Kidney tubule cell (primary cell): Measurements from ENCODE around the gene SLK.

ENCODE experiments used
- DNase-seq: peaks from one replicate; pipeline ENCODE4 v3.0.0-alpha.2; 2018; ENCODE audit warnings: low spot score

Gene SLK

DNA sequence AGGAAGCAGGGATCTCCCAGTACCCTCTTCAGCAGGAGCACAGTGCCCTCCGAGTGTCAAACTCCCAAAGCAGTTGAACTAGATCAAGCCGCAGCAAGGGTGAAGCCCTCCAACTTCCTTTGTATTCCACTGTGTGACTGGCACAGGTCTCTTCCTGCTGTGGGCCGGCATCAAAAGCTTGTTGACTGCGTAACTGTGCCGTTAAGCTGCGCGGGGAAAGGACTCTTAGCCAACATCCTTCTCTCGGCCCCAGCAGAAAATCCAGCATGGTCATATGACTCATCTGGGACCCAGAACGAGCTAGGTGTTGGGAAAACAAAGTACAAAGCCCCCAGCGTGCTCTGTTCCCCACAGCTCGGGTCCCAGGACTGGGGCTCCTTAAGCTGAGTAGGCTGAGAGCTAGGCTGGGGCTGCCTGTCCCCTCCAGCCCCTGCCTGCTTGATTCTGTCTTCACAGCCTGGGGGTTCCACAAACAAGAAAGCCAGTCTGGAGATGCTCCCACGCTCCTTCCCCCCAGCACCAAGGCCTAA, 66.5 kb downstream of the SLK start:
- no peak for DNase-seq

DNA sequence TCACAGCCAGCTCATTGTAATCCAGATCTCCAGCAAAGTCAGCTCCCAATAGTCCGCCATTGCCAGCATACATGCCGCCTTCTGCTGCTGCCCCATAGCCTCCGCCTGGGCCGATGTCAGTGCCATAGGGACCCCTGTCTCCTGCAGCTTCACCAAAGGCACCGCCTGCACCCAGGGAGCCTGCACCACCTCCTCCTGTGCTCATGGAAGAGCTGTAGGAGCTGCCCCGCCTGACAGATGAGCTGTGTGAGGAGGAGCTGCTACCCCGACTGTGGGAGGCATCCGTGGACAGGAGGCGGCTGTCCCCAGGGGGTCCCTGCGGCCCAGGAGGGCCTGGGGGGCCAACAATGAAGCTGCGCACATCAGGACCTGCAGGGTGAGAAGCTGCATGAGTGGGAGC, 67.0 kb downstream of the SLK start:
- DNase-seq = no peak

DNA sequence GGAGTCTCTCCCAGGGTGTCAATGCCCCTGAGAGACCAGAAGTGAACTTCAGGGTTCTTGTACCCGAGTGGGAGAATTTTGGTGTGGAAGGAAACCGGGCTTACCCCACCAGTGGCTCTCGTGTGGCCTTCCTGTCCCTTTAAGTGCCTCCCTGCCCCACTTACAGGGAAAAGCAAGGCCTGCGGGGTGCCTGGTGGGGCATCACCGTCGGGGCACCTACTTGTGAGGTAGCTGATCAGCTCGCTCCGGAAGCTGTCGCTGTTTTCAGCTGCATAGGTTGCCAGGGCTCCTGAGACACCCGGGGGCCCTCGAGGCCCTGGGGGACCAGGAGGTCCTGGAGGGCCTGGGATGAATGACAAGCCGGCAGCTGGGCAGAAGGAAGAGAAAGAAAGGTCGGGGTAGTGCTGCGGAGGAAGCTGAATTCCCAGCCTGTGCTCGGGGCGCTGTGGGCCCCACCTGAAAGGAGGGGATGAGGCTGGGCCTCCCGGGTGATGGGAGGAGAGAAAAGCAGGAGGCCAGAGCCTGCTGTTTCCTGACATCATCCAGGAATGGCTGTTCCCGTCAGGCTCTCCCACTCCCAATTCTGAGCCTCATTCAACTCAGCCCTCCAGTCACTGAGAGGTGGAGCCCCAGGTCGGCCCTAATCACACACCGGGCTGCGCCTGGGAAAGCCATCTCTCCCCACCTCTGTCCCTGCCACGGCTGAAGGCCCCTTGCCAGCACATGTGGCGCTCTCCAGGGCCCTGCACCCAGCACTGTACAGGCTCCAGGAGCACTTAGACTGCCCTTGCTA, 67.7 kb downstream of the SLK start:
- DNase-seq = no peak

- no peak for DNase-seq
These were observed 68.5 kb downstream of the SLK start for GRCh38 chr10:104035194-104036068.

DNA sequence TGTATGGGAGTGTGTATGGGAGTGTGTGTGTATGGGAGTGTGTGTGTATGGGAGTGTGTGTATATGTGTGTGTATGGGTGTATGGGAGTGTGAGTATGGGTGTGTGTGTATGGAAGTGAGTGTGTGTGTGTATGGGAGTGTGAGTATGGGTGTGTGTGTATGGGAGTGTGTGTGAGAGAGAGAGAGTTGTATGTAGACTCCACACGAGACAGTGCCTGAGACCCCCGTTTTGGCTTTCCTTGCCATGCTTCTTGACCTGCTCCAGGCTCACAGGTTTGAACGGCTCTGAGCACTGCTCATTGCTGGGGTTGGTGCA, 69.1 kb downstream of the SLK start:
- DNase-seq = no peak

DNA sequence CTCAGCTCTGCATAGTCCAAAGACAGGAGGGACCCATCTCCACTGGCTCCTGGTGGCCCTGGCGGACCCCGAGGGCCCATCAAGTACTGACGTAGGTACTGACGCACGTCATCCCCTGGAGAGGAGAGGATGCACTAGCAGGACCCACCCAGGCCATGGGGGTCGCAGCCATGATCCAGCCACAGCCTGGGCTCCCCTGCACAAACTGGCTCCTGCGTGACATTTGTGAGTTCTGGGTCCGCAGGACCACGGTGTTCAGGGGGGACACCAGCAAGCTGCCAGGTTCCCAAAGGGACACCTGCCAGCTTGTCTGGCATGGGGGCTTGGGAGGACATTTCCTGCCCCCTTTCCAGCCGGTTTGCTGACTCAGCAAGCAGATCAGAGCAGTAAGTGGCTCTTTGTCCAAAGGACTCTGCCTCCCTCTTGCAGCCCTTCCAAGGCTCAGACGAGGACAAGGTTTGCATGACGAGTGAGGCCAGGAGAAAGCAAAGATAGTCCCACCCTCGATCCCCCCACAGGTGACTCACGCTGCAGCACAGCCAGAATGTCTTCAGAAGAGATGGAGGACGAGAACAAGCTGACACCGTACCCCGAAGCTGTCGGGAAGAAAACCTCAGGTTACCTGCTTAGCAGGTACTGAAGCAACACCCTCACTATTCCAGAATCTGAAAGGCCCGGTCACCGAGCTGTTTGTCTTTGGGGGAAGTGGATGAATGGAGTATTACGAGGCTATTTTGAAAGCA, 69.7 kb downstream of the SLK start:
- DNase-seq = no peak

DNA sequence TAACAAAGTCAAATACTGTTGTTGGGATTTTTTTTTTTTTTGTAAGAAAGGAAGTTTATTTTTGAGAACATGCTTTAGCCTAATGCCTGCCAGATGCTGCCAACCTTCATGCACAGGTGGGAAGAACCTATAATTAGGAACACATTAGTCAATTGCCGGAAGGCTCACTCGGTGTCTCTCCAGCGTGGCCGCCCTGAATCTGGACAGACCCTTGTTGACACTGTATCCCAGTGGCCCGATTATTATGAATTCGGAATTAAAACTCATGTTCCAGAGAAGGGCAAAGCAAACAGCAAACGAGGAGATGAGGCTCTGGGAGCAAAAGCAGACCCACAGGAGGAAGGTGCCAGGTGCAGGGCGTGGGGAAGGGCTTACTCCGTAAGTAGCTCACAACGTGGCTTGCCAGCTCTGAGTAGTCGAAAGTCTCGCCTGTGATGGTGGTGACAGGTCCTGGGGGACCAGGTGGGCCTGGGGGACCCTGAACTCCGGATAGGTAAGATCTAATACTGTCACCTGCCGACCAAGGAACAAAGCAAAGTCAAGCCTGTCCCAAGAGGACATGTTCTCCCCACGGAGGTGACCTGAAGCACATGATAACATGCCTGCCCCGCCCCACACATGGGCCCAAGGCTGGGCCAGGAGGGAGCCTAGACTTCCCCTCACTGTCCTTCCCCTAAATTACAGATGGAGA, 70.5 kb downstream of the SLK start:
- no peak for DNase-seq

GRCh38 chr10:104038537-104038936, 71.6 kb downstream of the SLK start:
- no peak for DNase-seq

DNA sequence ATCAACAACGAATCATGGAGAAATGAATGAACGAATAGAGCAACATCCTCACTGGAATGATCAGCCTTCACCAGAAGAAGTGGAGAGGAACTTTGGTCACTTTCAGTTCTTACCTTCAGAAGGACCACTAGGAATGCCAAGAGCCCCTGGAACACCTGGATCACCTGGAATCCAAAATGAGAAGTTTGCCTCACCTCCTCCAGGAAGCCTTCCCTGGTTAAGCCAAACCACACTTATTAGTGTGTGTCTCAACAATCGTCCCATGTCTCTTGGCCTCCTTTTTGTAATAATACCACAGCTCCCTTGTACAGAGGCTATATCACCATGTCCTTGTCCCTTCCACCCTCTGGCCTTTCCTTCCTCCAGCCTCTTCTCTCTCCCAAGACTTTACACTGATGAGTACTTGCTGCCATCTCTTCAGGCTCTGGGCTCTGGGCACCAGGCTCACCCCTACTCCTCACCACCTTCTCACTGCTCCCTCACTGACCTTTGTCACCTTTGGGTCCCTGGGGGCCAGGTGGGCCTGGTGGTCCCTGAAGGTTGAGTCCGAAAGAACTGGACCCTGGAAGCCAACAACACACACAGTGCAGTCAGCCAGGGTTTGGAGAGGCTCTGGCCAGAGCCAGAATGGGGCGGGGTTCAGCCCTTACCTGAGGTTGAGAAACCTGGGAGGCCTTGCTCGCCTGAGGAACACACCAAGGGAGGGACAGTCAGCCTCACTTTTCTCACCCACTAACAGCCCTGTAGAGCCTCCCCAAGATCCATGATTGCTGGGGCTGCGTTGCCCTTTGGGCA, 72.2 kb downstream of the SLK start:
- DNase-seq = no peak

- DNase-seq = no peak
These were observed 73.4 kb downstream of the SLK start for GRCh38 chr10:104040382-104040781.

- DNase-seq = no peak
These were observed 74.2 kb downstream of the SLK start for GRCh38 chr10:104040862-104041789.

GRCh38 chr10:104041891-104042535, 75.1 kb downstream of the SLK start:
- DNase-seq = no peak

DNA sequence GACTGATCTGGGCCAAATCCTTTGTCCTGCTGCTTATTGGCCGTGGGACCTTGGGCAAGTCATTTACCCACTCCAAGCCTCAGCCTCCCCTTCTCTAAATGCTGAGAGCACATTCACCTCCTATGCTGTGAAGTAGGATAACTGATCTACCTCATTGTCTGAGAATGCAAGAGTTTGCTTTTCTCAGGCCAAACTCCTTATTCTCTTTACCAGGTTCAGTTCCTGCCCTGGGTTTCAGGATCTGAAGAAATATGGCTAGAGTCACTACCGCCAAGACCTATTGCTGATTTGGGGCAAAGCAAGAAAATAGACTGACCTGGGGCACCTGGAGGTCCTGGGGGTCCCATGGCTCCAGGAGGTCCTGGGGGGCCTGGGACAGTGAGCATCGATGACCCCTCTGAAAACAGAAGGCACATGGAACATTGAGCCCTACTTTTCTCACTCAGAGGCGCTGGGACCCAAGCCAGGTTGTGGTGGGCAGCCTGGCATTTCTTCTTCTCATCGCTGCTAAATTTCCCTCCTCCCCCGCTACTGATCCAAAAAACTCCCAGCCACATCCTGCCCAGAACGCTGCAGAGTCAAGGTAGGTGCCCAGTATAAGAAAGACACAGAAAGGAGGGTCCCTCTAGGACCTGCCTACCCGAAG, 76.4 kb downstream of the SLK start:
- DNase-seq = no peak

DNA sequence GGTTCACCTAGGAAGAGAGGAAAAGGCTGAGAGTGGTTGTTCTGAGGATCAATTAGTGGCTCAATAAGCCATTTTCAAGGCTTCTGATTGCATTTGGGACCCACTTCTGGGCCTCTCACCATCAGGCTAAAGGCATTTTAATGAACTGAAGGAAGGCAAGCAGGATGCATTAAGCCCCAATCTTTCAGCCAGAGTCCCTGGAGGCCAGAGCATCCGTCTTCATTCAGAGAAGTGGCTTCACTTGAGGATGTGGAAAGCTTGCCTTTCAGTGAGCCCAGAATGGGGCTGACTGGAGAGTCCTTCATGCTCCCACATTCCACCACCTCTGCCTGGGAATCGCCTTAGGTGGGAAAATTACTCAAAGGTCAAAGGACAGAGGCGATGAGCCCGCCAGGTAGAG, 76.9 kb downstream of the SLK start:
- DNase-seq = no peak

GRCh38 chr10:104045151-104046089, 78.5 kb downstream of the SLK start:
- DNase-seq = peak; percentile 75

GRCh38 chr10:104046651-104047050, 79.7 kb downstream of the SLK start:
- DNase-seq = no peak

DNA sequence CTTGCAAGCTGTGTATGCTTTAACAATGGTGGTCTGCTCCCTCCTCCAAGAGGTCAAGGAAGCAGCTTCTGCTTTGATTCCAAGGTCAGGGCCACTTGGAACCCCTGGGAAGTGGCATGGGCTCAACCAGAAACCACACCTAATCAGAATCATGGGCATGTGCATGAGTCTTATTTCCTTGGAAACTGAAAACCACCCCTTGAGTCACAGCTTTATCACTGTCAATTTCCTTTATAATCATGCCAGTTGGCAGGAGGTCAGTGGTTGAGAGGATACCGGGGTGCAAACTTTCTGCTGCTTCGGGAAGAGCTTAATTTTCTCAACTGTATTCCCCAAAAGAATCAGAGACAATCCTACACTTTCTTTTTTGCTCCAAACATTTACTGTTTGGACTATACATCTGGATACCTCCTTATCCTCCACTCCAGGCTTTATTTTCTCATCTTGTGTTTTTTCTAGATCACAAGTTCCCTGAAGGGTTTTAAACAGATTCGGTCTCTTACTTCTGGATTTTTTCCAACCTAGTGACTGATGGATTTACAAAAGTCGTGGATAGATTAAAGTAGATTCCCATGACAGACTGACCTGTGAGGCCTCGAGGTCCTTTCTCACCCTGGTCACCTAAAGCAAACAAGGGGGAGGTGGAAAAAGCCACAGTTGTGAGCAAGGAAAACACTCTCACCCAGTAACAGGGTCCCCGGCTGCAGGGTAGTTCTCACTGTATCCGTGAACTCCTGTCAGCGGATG, 82.7 kb downstream of the SLK start:
- DNase-seq = peak; percentile 82
